ENCODE results near the gene NOP14. TPM values are rescaled to one million over a fixed set of nuclear protein-coding genes. Genes with fewer than 3 reads are reported as not detected.
"Not testable (repeated sequence)": the region's sequence is repeated elsewhere in the genome, so short reads cannot be mapped to it uniquely, and the experiment has no call there.

The NOP14 gene
- total RNA-seq, 1 experiment from 2014 or later, result 18.0 TPM

DNA sequence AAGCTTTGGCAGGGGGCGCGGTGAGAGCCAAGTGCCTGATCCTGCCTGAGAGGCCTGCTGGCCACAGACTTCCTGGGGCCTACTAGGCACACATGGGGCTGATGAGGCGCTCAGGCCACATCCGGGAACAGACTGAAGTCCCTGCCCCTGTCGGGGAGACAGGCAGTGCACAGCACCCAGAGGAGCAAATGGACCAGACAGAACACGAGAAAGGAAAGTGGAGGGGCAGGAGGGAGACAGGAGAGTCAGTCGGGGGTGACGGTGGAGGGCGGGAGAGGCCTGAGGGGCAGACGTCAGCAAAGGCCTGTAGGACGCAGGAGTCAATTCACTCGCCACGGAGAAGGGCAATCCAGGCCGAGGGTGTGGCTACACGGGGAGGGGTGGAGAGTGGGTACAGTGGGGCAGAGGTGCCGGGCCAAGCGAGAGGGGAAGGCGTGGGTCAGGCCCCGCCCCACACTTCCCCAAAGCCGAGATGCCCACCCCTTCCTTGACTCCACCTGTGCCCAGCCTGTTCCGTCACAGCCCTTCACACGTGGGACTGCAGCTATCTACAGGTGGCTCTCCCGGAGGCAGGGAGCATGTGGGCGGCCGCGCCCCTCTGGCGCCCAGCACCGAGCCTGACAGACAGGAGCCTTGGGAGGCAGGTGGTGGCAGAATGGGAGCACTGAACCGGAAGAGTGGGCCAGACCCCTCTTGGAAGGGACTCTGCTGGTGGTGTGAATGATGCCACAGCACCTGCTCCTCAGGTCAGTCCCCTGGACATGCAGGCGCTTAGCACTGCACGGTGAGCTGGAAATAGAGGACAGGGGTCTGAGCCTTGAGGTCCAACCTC lies 20.5 kb downstream of the NOP14 start:
- DNase-seq (ENCODE audit: low read depth), result no peak

DNA sequence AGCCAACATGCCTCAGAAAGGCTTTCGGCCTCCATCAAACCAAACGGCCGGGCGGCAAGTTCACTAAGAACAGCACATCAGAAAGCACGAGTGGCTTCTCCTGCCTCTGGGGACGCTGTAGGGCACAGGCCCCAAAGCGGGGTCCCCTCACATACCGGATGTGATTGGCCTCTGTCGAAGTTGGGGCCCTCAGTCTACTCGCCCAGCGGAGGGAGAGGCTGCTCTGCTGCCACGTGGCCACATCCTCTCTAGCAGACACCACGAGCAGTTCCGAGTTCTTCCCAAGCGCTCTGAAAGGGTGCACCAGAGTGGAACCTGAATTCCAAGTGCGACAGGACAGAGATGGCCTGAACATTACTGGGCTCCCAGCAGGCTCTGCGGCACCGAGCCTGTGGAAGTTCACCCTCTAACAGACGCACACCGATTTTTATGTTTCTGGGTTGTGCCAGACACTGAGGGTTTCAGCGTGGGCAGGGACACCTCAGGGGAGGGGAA lies 21.1 kb downstream of the NOP14 start:
- no peak for DNase-seq (ENCODE audit: low read depth)

DNA sequence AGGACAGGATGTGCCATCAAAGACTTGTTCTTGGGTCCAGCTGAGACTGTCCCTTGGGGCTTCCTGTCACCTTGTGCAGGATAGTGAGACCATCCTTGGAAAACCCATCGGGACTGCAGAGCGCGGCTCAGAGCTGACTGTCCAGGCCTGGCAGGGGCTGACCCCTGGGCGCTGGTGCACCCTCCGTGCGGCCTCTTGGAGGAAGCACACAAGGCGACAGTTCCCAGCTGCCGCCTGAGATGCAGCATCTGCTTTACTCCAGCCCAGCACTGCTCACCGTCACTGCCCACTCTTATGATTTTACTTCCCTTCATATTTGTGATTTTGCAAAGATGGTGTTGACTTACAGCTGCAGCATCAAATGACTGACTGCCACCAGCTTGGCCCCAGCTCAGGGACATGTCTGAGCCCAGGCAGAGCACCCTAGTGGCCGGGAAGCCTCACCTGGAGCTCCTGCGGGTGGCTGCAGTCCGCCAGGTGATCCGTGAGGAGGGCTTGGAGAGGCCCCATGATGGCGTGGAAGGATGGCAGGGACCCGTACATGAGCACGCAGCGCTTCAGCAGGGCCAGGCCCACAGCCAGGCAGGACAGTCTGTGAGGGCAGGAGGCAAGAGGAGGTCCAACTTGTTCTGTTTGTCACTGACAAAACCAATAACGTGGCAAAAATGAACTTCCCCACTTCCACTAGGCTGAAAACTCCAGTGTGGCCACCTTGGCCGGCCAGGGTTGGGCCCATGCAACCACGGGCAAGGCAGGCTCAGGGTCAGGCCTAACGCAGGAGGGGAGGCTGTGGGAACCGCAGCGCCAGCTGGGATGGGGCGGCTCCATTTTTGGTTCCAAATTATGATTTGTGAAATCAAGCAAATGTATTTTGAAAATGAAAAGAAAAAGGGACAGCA lies 21.8 kb downstream of the NOP14 start:
- DNase-seq (ENCODE audit: low read depth), result no peak

DNA sequence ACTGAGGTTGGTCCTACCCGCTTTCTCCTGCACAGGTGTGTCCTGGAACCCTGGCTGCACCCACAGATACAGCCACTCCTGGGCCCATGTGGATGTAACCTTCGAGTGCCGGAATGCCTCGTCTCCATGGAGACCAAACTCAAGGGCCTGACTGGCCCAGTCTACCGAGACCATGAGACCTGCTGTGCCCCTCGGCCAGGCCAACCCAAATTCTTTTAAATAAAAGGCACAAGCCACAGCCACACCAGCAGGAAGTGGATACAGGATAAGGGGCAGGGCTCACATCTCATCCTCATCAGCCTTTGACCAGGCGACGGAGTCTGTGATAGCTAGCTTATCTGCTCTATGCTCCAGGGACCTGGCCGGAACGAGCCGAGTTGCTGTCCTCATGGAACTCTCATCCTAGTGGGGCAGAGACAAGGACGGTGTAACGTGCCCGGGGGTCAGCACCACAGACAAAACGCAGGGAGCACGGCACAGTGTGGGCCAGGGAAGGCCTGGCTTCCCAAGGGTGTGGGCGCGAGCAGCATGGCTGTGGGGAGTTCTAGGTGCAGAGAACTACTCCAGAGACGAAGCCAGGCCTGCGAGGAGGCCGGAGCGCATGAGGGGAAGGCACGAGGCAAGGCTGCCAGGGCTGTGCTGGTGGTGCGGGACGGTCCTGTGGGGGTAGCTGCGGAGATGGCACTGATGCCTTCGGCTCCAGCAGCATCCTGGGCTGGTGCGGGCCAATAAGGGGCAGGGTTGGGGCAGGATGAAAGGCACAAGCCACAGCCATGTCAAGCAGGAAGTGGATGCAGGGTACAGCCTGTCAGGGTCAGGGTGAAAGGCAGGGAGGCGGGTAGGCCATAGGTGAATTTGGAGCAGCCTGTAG lies 22.7 kb downstream of the NOP14 start:
- DNase-seq (ENCODE audit: low read depth), result no peak

DNA sequence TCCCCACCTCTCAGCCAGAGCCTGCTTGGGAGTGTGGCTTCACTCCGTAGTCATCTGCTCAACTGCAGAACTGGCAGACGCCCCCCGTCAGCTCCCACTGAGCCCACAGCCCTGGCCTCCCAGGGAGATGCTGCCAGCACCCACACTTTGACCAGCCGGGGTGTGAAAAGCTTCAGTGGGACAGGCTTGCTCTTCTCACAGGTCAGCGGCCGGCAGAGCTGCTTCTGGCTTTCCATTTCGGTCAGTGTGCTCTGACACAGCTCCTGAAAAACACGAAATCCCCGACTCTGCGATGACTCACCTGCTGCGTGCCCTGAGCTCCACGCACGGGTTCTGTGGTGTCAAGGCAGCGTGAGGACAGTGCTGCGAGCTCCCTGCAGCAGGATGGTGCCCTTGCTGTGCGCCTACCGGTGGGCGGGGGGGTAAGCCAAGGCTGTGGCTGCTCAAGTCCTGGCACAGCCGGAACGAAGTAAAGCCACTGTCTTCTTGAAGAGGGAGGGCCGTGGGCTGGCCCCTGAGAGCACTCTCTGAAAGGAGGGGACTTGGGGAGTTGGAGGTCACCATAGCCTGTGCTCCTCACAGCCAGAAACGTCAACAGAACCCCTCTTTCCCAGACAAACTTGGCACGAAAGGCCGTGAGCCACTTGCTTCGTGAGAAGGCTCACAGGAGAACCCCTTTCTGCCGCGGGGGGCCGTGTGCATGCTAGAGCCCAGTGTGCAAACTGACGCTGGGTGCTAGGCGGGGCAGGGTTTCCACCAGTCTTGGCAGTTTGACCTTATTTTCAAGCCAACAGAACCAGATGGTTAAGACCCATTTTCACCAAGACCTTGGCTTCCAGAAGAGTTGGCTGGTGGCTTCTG lies 23.6 kb downstream of the NOP14 start:
- DNase-seq (ENCODE audit: low read depth), result no peak

DNA sequence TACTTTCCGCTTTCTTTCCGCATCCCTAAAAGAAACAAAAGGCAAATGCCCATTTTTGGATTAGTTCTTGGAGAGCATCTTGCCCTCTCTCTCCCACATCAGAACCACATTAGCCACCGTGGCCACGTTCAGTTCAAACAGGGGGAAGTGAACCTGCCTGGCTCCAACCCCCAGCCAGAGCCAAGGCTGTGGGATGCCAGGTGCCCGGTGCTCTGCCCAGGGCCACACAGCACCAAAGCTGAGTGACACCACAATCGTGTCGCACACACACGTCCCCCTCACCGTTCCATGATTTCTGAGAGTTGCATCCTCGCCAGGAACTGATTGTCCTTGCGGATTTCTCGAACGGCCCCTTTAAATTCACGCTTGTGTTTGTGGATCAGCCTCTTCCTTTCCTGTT lies 24.3 kb downstream of the NOP14 start:
- DNase-seq (ENCODE audit: low read depth), result no peak

DNA sequence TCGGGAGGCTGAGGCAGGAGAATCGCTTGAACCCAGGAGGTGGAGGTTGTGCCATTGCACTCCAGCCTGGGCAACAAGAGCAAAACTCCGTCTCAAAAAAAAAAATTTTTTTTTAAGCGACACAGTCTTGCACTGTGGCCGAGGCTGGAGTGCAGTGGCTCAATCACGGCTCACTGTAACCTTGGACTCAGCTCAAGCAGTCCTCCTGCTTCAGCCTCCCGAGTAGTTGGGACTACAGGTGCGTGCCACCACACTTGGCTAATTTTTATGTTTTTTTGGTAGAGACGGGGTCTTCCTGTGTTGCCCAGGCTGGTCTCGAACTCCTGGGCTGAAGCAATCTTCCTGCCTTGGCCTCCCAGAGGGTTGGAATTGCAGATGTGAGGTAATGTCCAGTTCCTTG lies 24.8 kb downstream of the NOP14 start:
- DNase-seq (ENCODE audit: low read depth), result not testable (repeated sequence)

DNA sequence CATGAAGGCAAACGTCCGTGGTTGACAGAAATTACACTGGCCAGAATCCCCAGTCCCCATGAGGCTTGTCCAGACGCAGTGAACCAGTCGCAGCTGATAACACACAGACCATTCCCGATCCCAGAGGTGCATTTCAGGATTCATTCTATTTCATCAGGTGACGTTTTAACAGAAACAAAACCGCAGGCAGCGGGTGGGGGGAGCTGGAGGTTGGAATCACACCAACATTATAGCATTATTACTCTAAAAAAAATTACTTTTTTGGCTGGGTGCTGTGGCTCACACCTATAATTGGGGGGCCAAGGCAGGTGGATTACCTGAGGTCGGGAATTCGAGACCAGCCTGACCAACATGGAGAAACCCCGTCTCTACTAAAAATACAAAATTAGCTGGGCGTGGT lies 25.2 kb downstream of the NOP14 start:
- DNase-seq (ENCODE audit: low read depth), result no peak

DNA sequence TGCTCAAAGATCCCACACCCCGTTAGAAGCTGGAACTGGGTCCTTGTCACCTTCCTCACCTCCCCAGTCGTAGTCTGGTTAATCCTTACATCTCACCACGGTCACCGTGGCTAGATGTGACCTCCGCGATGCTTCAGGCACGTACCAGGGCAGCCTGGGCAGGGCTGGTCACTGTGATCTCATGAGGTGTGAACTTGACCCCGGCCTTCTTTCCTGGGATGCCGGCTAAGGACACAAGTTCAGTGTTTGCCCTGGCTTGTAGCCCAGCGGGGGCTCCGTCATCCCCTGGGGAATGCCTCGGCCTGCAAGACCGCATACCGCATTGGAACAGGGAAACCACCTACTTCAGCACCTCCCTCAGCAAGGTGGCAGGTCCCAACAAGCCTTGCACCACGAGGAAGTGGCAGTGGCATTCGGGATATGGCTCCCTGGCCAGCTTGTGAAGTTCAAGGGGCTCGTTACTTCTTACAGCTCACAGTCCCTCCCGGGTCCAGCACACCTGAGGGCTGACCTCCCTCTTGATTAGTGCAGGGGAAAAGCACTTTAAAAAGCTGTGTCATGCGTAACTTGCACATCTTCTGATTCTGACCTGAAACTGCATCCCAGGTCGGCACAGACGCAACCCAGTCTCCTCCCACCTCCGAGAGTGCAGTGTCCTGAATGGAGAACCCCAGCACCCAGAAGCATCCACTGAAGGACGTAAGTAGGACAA lies 25.9 kb downstream of the NOP14 start:
- DNase-seq (ENCODE audit: low read depth), result no peak

DNA sequence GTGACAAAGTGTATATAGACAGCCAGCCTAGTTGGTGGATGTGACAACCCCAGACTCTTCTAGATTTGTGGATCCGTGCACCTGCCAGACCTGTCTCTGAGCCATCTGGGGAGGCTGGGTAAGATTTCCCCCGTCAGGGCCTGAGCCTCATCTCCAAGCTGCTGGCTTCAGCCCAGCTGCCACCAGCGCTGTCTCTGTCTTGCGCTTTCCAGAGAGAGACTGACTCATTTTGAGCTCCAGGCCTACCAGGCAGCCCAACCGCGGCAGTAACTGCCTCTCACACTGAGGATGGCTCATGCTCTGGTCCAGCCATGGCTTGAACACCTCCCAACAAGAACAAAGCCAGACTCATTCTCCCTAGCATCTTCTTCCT lies 26.4 kb downstream of the NOP14 start:
- DNase-seq (ENCODE audit: low read depth), result peak; percentile 84

DNA sequence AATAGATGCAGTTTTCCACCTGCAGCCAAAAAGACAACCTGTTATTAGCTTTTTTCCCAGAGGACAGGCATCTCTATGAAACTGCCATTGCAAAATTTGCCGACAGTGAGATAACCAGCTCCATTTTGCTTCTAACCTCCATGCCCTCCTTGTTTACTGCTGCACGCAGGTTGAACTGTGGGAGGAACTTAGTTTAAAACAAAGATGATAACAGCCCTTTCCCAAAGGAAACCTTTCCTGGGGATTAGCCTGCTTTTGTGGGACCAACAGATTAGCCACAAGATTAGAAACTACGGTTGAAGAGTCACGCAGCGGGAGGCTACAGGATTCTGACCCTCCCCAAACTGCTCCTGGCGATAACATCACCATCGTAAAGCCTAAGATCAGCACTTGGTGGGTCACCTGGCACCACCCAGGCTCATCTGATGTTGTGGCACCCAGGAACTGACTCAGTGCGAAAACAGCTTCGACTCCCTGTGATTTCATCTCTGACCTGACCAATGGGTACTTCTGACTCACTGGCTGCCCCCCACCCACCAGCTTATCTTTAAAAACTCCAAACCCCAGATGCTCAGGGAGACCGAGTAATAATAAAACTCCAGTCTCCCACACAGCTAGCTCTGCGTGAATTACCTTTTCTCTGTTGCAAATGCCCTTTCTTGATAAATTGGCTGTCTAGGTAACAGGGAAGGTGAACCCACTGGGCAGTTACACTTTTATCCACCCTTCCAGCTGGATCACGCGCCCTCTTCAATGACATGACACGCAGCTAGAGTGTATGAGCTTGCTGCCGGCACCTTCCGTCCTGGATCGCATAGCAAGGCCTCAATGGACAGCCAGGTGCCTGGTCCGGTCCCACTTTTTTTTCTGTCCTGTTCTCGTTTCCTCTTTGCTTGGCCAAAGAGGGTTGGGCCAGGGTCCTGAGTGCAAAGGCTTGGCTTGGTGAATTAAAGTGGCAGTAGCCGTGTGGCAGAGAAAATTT lies 27.2 kb downstream of the NOP14 start:
- DNase-seq (ENCODE audit: low read depth), result peak; percentile 60

DNA sequence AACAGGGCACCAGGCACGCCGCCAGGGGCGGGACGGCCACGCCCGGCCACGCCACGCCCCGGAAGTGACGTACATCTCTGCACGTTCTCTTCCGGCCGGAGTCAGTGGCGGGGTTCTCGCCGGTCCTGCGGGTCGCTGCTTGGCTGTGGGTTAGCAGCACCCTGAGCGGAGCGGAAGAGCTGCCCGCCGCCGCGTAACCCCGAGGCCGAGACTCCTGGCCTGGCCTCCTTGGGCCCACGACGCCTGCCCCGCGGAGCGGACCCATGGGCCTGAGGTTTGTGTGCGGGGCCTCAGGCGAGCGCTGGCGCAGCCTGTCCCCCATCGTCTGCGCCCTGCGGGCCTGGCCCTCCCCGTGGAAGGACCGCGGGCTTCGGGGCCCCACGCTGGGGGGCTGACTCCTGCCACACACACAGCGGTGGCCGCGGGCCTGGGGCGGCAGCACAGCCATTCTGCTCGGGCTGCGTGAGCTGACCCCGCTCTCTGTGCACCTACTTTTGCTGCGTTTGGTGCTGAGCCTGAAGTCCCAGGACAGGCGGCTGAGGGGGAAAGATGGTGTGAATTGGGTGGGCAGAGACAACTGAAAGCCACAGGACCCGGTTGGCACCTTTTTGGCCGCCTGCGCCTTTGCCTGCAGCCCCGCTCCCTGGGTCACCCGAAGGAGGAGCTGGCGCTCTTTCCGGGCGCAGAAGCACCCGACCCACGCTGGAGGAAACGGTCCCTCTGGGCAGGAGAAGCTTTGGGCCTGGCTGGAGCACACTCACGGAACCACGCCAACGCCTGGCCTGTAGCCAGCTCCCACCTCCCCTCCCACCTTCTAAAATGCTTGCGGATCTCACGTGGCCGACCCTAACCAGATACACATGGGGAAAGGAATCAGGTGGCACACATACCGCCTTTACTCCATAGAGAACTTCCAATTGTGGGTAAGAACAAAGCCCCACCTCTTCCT lies 28.1 kb downstream of the NOP14 start:
- DNase-seq (ENCODE audit: low read depth), result peak; percentile 83

DNA sequence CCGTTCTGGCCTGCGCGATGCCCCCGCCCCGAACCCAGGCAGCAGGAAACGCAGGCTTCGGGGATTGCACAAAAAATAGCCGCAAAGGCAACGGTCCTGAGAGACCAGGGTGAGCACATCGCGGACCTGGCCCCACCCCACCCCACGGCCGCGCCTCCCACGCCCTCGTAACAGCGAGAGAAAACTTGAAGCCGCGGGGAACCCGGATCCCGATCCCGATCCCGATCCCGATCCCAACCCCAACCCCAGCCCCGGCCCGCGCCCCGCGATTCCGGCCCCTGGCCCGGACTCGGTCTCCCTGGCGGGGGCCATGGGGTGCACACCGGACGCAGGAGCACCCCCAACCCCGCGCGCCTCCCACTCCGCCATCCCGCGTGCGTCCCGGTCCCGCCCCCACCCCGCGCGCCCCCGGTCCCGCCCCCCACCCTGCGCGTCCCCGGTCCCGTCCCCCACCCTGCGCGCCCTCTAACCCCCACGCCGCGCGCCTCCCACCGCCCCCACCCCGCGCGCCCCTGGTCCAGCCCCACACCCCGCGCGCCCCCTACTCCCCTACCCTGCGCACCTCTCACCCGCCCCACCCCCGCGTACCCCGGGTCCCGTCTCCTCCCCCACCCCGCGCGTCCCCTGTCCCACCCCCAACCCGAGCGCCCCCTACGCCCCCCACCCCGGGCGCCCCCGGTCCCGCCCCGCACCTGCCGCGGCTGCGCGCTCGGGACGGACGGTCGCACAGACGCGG lies 29.0 kb downstream of the NOP14 start:
- peak; percentile 39 for DNase-seq (ENCODE audit: low read depth)

DNA sequence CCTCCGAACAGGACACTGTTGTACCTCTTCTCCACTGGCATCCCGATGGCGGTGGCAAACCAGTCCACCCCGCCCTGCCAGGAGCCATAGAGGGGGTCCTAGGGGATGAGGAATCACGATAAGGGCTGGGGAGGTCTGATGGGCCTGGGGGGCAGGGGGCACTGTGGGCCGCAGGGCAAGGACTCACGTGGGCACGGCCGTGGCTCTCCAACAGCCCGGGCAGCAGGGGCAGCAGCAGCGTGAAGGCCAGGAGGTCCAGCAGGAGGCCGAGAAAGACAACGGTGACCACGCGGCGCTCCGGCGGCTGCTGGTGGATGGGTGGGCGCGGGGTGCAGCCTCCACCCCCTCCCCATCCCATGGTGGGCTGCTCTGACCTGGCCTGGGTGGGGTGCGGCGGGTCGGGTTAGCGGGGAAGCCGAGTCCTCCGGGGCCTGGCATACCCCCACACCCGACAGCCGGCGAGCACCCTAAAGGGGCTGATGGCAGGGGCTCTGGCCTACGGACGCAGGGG lies 29.6 kb downstream of the NOP14 start:
- no peak for DNase-seq (ENCODE audit: low read depth)

DNA sequence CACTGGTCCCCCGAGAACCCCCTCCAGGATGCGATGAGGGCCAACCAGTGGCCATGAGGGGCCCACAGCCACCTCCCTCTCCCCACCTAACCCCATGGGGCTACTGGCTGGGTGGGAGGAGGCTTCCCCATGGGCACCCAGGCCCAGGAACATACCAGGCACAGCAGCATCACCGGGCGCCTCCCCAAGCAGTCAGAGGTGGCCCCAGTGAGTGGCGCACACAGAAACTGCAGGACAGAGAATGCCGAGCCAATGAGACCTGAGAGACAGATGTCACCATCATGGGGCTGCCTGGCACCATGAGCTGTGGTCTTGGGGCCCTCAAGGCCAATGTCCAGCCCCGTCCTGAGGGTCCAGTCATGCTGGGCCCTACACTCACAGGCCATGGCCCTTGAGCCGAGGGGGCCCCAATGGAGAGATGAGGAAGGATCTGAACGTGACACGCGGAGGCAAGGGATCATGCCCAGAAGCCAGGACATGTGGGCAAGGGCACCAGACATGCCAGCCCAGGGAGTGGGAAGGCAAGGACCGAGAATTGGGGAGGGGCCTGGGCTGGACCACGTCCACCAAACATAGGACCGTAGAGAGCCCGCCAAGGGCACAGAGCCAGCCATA lies 30.1 kb downstream of the NOP14 start:
- no peak for DNase-seq (ENCODE audit: low read depth)

DNA sequence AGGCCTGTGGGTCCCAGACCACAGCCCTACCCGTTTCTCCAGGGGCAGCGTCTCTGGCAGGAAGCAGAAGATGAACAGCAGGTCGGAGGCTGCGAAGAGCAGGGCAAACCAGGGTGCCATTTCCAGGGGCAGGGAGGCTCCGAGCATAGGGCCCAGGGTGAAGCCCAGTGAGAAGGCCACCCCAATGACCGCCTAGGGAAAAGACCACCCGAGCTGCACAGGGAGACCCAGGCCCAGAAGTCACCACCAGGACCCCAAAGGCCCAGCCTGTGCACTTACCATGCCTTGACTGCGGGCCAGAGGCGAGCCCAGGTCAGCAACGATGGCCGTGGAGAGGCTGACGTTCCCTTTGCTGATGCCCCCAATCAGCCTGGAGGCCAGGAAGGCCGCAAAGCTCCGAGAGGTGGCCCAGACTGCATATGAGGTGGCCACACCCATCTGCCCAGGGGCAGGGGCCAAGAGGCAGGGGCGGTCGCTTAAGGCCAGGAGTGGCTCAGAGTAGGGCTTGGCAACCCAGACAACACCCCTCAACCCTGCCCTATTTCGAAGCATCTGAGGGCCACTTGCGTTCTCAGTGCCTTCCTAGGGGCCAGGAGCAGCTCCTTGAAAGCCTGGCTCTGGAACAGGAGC lies 30.8 kb downstream of the NOP14 start:
- no peak for DNase-seq (ENCODE audit: low read depth)

All from M059J (cell line).